Activated CD8-positive, alpha-beta memory T cell treated with anti-CD3 and anti-CD28 coated beads, Interleukin-2, amount 50 U/mL, for 1 hour (primary cell): Measurements from ENCODE around the gene MICU1.
"Not testable (repeated sequence)": the region's sequence is repeated elsewhere in the genome, so short reads cannot be mapped to it uniquely, and the experiment has no call there.

Experiments used
- DNase-seq: peaks from one replicate; pipeline ENCODE4 v3.0.0-alpha.2; 2020; ENCODE audit errors: extremely low read depth

The MICU1 gene, protein sequence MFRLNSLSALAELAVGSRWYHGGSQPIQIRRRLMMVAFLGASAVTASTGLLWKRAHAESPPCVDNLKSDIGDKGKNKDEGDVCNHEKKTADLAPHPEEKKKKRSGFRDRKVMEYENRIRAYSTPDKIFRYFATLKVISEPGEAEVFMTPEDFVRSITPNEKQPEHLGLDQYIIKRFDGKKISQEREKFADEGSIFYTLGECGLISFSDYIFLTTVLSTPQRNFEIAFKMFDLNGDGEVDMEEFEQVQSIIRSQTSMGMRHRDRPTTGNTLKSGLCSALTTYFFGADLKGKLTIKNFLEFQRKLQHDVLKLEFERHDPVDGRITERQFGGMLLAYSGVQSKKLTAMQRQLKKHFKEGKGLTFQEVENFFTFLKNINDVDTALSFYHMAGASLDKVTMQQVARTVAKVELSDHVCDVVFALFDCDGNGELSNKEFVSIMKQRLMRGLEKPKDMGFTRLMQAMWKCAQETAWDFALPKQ

DNA sequence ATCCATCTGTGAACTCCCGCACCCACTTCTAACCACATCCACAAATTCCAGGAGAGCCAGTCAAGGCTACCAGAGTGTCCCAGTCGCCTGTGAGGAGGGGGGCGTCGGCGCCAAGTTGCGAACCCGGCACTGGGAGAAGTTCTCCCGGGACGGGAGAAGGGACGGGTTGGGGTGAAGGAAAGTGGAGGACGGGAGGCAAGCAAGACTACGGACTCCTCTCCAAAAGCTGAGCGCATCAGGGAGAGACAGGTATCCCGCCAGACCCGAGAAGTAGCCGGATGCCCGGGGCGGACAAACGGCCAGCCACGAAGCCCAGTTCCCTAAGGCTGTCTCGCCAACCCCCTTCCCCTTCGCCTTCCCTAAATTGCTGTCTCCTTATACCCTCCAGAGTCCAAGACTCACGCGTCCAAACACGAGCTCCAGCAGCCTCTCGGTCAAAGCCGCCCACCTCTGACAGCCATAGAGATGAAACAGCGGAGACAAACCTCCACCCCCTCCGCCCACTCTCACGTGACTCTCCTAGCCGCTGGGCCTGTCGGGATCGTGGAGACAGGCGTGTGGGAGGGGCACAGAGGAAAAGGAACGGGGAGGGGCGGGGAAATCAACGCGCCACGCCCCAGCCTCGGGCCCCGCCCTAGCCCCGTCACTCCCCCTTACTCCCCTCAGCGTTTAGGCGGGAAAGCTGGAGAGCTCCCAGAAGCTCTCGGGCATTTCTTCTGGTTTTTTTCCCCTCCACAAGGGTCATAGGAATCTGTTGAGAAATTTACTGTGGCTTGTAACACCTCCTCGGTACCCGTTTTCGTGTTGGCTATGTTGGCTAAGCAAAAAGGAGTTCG lies at the start of gene MICU1:
Gene MICU1 (minus strand): TSS at position 472 of the 836 bp plus-strand sequence. CDS start 59,286 bp downstream, outside the sequence.
- peak; percentile 85 for DNase-seq

GRCh38 chr10:72674174-72674573 lies 48.3 kb upstream of the MICU1 start:
- not testable (repeated sequence) for DNase-seq

GRCh38 chr10:72673280-72673679 lies 47.4 kb upstream of the MICU1 start:
- no peak for DNase-seq

GRCh38 chr10:72667207-72667864 lies 41.5 kb upstream of the MICU1 start:
- no peak for DNase-seq

DNA sequence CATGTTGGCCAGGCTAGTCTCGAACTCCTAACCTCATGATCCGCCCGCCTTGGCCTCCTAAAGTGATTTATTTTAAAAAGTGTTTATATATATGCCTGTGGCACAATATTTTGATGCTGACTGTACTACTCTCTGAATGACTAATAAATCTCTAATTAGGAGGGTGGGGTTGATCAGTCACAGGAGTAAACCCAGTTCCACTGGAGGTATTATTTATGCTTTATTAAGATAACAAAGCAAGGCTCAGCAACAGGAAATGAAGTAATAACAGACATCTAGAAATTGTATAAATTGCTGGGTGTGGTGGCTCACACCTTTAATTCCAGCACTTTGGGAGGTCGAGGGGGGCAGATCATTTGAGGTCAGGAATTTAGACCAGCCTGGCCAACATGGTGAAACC lies 40.0 kb upstream of the MICU1 start:
- DNase-seq, result no peak

GRCh38 chr10:72663971-72664370 lies 38.1 kb upstream of the MICU1 start:
- no peak for DNase-seq

GRCh38 chr10:72661431-72661830 lies 35.6 kb upstream of the MICU1 start:
- no peak for DNase-seq

DNA sequence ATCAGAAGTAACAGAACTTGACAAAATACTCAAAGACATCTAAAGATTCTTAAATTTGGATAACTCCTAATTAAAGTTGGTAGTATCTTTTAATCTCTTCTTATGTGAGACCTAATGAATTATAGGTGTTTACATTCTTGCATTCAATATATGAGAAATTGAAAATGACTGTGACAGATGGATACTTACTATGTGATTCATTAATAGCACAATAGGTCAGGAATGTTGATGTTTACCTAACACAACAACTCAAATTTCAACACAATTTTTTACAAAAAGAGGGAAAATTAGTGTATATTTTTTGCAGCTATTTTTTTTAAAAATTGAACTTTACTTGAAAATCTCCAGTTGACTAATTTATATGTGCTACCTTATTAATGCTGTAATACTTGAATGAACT lies 34.3 kb upstream of the MICU1 start:
- no peak for DNase-seq

DNA sequence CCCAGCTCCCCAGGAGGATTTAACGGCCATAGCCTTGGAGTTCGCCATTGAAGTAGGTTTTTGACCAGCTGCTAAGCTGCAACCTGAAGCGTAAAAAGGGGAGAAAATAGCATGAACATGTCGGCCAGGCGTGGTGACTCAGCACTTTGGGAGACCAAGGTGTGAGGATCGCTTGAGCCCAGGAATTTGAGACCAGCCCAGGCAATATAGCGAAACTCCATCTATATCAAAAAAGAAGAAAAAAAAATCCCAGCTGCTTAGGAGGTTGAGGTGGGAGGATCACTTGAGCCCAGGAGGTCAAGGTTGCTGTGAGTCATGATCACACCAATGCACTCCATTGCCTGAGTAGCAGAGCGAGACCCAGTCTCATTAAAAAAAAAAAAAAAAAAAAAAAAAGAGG lies 33.8 kb upstream of the MICU1 start:
- DNase-seq, result no peak

DNA sequence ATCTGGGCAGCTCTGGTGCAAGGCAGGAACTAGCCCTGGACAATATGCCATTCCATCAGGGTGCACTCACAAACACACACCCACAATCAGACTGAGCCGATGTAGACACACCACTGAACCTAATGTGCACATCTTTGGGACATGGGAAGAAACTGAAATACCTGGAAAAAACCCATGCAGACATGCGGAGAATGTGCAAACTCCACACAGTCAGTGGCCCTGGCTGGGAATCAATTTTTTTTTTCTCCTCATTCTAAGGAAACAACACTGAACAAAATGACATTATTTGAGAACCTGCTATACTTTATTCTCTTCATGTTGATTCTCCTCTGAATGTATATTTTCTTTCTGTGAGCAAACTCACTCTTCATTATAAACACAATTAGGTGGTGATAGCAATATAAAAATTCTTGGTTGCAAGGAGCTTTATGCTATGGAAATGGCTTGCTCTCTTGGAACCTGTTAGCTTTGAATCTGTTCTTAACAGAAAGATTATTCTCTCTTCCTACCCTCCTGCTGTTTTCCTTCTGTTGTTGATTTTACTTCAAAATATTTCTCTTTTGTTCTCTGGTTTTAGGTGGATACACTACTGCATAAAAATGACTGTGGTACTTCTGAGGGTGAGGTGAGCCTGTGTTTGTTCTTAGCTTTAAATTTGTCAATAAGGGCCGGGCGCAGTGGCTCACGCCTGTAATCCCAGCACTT lies 33.0 kb upstream of the MICU1 start:
- no peak for DNase-seq

DNA sequence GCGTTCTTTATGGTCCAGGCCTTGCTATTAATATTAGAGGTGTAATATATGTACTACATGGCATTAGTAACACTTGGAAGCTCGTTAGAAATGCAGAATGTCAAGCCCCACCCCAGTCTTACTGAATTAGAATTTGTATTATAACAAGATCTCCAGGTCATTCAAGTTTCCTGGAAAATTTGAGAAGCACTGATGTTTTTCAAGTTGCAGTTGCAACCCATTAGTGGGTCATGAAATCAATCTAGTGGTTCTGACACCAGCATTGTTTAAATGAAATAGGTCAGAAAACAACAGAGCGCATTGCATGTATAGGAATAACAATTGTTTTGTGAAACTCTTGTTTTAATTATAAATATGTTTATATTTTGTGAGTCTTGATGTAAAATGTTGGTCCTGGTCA lies 28.8 kb upstream of the MICU1 start:
- no peak for DNase-seq

GRCh38 chr10:72653383-72654096 lies 27.7 kb upstream of the MICU1 start:
- DNase-seq, result no peak

DNA sequence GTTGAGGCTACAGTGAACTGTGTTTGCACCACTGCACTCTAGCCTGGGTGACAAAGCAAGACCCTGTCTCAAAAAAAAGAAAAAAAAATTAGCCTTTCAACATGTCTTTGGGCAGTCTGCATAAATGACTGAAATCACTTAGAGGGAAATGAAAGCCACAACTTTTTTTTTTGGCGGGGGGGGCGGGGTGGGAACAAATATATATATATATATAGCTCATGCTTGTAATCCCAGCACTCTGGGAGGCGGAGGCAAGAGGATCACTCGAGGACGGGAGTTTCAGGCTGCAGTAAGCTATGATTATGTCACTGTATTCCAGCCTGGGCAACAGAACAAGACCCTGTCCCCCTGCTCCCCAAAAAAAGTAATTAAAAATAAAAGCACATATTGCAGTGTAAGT lies 23.4 kb upstream of the MICU1 start:
- DNase-seq, result no peak

- DNase-seq, result no peak
These were observed 22.4 kb upstream of the MICU1 start for GRCh38 chr10:72648301-72648700.

DNA sequence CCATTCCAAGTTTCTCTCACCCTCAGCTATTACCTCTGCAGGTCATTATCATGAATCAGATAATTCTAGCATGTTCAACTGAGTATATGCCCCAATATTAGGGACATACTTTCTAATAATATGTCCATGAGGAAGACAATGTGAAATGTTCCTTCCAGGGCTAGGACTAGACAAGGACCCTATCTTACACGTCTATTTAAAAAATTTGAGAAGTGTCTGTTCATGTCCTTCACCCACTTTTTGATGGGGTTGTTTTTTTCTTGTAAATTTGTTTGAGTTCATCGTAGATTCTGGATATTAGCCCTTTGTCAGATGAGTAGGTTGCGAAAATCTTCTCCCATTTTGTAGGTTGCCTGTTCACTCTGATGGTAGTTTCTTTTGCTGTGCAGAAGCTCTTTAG lies 21.1 kb upstream of the MICU1 start:
- not testable (repeated sequence) for DNase-seq

DNA sequence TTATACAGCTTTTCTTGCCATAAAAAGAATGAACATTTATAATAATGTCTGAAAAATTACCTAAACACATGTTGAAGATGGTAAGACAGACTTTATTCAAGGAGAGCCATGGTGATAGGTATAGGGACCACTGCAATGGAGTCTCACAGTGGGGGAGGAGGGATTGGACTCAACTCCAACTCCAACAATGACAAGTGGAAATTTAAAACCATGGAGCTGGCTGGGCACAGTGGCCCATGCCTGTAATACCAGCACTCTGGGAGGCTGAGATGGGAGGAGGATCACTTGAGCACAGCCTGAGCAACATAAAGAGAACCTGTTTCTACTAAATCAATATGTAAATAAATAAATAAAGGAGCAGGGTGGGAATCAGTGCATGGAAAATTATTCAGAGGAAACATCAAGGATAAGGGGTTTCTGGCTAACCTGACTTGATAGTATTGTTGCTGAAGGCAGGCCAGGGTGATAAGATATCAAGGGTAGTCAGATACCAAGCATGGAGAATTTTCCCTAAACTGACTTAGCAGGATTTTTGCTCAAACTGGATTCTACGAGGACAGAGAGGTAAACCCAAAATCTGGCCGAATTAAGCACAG lies 19.5 kb upstream of the MICU1 start:
- no peak for DNase-seq

- DNase-seq, result no peak
These were observed 16.4 kb upstream of the MICU1 start for GRCh38 chr10:72642318-72642717.

DNA sequence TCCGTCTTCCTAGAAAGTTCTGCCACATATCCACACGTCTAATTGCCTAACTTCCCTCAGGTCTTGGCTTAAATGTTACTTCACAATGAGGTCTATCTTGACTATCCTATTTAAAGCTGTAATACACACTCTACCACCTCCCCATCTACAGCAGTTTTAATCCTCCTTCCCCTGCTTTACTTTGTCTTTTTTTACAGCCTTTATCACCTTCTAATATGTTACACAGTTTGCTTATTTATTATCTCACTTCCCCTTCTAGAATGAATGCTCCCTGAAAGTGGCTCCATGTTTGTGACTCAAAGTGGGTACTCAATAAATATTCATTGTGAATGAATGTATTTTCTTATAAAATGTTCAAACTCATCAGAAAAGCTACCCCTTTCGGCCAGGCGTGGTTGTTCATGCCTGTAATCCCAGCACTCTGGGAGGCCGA lies 13.6 kb upstream of the MICU1 start:
- no peak for DNase-seq

DNA sequence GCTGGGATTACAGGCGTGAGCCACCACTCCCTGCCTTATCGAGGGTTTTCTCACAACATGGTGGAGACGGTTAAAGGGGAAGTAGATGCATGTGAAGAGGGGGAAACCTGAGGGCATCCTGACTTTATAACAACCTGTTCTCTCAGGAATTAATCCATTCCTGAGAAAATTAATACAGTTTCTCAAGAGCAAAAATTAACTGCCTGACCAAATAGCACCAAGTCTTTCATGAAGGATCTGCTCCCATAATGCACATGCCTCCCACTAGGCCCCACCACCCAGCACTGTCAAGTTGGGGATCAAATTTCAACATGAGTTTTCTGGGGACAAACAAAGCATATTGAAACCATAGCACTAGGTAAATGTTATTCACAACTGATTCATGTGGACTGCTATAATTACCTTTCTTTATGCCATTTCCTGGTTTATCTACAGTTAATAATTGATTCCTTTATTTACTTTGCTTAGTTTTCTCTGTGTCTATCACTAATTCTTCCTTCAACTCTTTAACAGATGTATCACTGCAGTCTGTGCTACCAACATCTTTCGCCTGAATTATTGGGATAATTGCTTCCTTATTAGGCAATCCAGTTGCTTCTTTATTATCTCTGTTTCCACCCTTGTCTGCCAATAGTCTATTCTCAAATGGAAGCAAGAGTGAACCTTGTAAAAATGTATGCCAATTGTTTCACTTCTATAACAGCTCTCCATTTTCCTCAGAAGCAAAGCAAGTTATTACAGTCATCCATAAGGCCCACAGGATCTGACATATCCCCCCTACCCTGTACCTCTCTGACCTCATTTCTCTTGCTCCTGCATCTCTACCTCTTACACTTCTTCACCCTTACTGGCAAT lies 12.9 kb upstream of the MICU1 start:
- DNase-seq, result no peak
